Heart right ventricle (tissue), 16 donors: ENCODE measurements around the gene NUP210. TPM values are rescaled to one million over a fixed set of nuclear protein-coding genes. Genes with fewer than 3 reads are reported as not detected.

ENCODE experiments used
- ATAC-seq, 8 donors: fragments of 200-7000 bp; cut with Tn5 transposase; one replicate each; pipeline ENCODE4 v1.9.1; 2020; ENCODE audit warnings: mild to moderate bottlenecking in 8 of 8, moderate library complexity in 8 of 8, moderate number of reproducible peaks in 1 of 8
- DNase-seq, 2 donors: peaks; one replicate each; pipeline ENCODE4 v3.0.0-alpha.2; 2020
- H3K27ac ChIP-seq, 10 donors: fragments of 200-600 bp; sonication (generic) in 2 of 10; one replicate each; pipeline versions ENCODE4 v1.5.0 to v1.8.0; 2020 to 2022; ENCODE audit warnings: mild to moderate bottlenecking in 3 of 10
- H3K27me3 ChIP-seq, 7 donors: fragments of 200-600 bp; one replicate each; pipeline ENCODE4 v1.8.0; 2021 to 2022; ENCODE audit warnings: mild to moderate bottlenecking in 2 of 7
- H3K36me3 ChIP-seq, 9 donors: fragments of 200-600 bp; sonication (generic) in 1 of 9; one replicate each; pipeline versions ENCODE4 v1.5.0 to v1.8.0; 2020 to 2022; ENCODE audit warnings: mild to moderate bottlenecking in 2 of 9
- H3K4me1 ChIP-seq, 9 donors: fragments of 200-600 bp; sonication (generic) in 1 of 9; one replicate each; pipeline versions ENCODE4 v1.5.0 to v1.8.0; 2020 to 2022; ENCODE audit warnings: mild to moderate bottlenecking in 4 of 9
- H3K4me3 ChIP-seq, 10 donors: fragments of 200-600 bp; sonication (generic) in 2 of 10; one replicate each; pipeline versions ENCODE4 v1.5.0 to v1.8.0; 2020 to 2022; ENCODE audit warnings: mild to moderate bottlenecking in 7 of 10, moderate library complexity in 2 of 10
- H3K9me3 ChIP-seq, 11 donors: fragments of 200-600 bp in 10 of 11; sonication (generic) in 2 of 11; one replicate each; pipeline versions ENCODE4 v1.5.0 to v1.8.0; 2013 to 2022; ENCODE audit warnings: mild to moderate bottlenecking in 2 of 11, control low read depth in 1 of 11, moderate library complexity in 1 of 11
- CTCF ChIP-seq, 9 donors: fragments of 200-600 bp; sonication (generic) in 2 of 9; IDR thresholded peaks; one replicate each; pipeline versions ENCODE4 v1.5.0 to v1.8.0; 2021 to 2022; ENCODE audit warnings: antibody characterized with exemption in 9 of 9, mild to moderate bottlenecking in 5 of 9, moderate library complexity in 1 of 9
- WGBS, 2 donors: extraction: QIAGEN DNeasy Blood & Tissue Kit; methylation state at CpG; one replicate each; pipeline ENCODE4 v1.1.7; 2013; ENCODE audit warnings: inconsistent platforms in 1 of 2; 5-methylcytosine and 5-hydroxymethylcytosine counted together
- intact Hi-C, 10 donors: fragments of 100-400 bp; cut with DNase I; formaldehyde crosslinking; loops; one replicate each; pipeline versions ENCODE4 v1.11.1 to v1.14.2; 2022
- polyA plus RNA-seq, 2 donors: library from polyadenylated mRNA; stranded (reverse); fragments of 200-250 nt; gene quantifications; one replicate each; pipeline ENCODE4 v1.2.3, GENCODE V29; 2013
- total RNA-seq, 10 donors: library from RNA; stranded (reverse); fragmentation: NEBNext Ultra II Directional in 3 of 10; extraction: Animal tissue kit (Norgen Biotek cat#: 25700) in 3 of 10; gene quantifications; one replicate each; pipeline versions ENCODE4 v1.2.1 to v1.2.4, GENCODE V29; 2021 to 2023
- donor health status: Arrhythmogenic right ventricular cardiomyopathy.
- donor health status: ischemic (EF 13 %, LVEDD 7.1; RV severe dilation, severe dysfunction).
- donor health status: healthy with polysubstance abuse.
- donor health status: DM: no; HTN: yes; CAD: no.
- donor health status: DM: no; HTN: no; CAD: no.
- donor health status: ischemic (EF 25% LVEDD 6.9; RV normal size, moderate dysfunction).
- donor health status: ischemic (EF 25% LVEDD 5.7; RV mildly dilated, moderate dysfunction).
- donor health status: healthy.
- donor health status: DM: yes; HTN: yes; CAD: no.
- donor health status: Ischemic cardiomyopathy.
- donor health status: ischemic (EF 35%, LVEDD 5.7; RV mildly dilated, moderate dysfunction).
- donor health status: nonischemic (EF 11% LVEDD 7.7; RV severe dilation, severe dysfunction).
- donor health status: DM: yes; HTN: yes; CAD: no.
- donor health status: PGD.
- donor health status: ischemic (EF 29% LVEDD 5.4; RV normal size, mild dysfunction).
- donor health status: nonischemic (EF 23%, LVEDD 6.1; RV moderate dilation, normal function).

Gene NUP210
- total and polyA plus RNA-seq, 12 donors = 0.84 to 7.2 (median 2.5) TPM

GRCh38 chr3:13278783-13279531 lies 141.2 kb downstream of the NUP210 start:
- ATAC-seq (no peak), DNase-seq (no peak)
- H3K27me3 ChIP-seq = peaks cover 7 to 43% (median 22%) of the 10 kb centered on the region in 7 donors
- peaks cover 0 to 41% (median 22%) of the 10 kb centered on the region in 9 donors for H3K4me1 ChIP-seq
- H3K4me3 ChIP-seq = no peak overlapping the region
- H3K9me3 ChIP-seq = peaks cover 0 to 5% (median 0%) of the 10 kb centered on the region in 11 donors
- no peaks in the 10 kb centered on the region for H3K36me3 ChIP-seq
- H3K27ac ChIP-seq = peak overlapping the region in 1 of 10 donors; percentile 41
- intact Hi-C loops = loop anchor here in 1 of 10 donors (5.0 kb wide), 1 partner anchor 37 kb away; no protein-coding TSS in a partner anchor
- WGBS, 2 donors = 90 to 92% methylated on average over 9 of the region's 9 CpGs
- no peak for TF ChIP-seq CTCF (IDR thresholded peaks at IDR 0.05)

GRCh38 chr3:13277860-13278531 lies 142.1 kb downstream of the NUP210 start:
- H3K36me3 ChIP-seq = no peaks in the 10 kb centered on the region
- ATAC-seq (no peak), DNase-seq (no peak)
- H3K4me3 ChIP-seq = no peak overlapping the region
- intact Hi-C loops = loop anchor here in 1 of 10 donors (5.0 kb wide), 1 partner anchor 36 kb away; no protein-coding TSS in a partner anchor
- peak overlapping the region in 9 of 10 donors; percentile 32 to 78 (median 67) for H3K27ac ChIP-seq
- 50 to 52% methylated on average over 17 of the region's 17 CpGs for WGBS, 2 donors
- no peaks in the 10 kb centered on the region for H3K9me3 ChIP-seq
- H3K4me1 ChIP-seq = peaks cover 0 to 34% (median 21%) of the 10 kb centered on the region in 9 donors
- no peak for TF ChIP-seq CTCF (IDR thresholded peaks at IDR 0.05)
- peaks cover 0 to 35% (median 13%) of the 10 kb centered on the region in 7 donors for H3K27me3 ChIP-seq

GRCh38 chr3:13277196-13277813 lies 142.8 kb downstream of the NUP210 start:
- peak overlapping the region in 2 of 10 donors; percentile 7 to 22 for H3K4me3 ChIP-seq

More at GRCh38 chr3:13277196-13277813, 142.8 kb downstream of the NUP210 start:
- Histone ChIP-seq H3K36me3 (no peaks in the 10 kb centered on the region), H3K4me1 (peaks cover 0 to 32% (median 20%) of the 10 kb centered on the region in 9 donors), H3K27ac (peak overlapping the region in 9 of 10 donors; percentile 32 to 78 (median 67)), H3K9me3 (no peaks in the 10 kb centered on the region), H3K27me3 (peaks cover 0 to 32% (median 11%) of the 10 kb centered on the region in 7 donors)
- DNase-seq (no peak), ATAC-seq (peak in 5 of 8 donors; percentile 10 to 49 (median 27))
- intact Hi-C loops = loop anchor here in 1 of 10 donors (5.0 kb wide), 1 partner anchor 35 kb away; no protein-coding TSS in a partner anchor
- no peak for TF ChIP-seq CTCF (IDR thresholded peaks at IDR 0.05)
- 53 to 54% methylated on average over 16 of the region's 16 CpGs for WGBS, 2 donors
